Measurements from ENCODE around the gene HOXC9.

GRCh38 chr12:53956914-53957536 lies 42.9 kb upstream of the HOXC9 start:
- TF ChIP-seq CTCF (IDR thresholded peaks at IDR 0.05; ENCODE audit: insufficient read depth, low read length, poor library complexity, severe bottlenecking): no peak
- no peak for TF ChIP-seq EZH2phosphoT487 (conservative IDR thresholded peaks at IDR 0.05; ENCODE audit: low read length)
